ENCODE data around the gene MAP1LC3B2. TPM values are rescaled to one million over a fixed set of nuclear protein-coding genes. Genes with fewer than 3 reads are reported as not detected.

Gene MAP1LC3B2
- total RNA-seq, 1 donor from 2014 or later = not detected

DNA sequence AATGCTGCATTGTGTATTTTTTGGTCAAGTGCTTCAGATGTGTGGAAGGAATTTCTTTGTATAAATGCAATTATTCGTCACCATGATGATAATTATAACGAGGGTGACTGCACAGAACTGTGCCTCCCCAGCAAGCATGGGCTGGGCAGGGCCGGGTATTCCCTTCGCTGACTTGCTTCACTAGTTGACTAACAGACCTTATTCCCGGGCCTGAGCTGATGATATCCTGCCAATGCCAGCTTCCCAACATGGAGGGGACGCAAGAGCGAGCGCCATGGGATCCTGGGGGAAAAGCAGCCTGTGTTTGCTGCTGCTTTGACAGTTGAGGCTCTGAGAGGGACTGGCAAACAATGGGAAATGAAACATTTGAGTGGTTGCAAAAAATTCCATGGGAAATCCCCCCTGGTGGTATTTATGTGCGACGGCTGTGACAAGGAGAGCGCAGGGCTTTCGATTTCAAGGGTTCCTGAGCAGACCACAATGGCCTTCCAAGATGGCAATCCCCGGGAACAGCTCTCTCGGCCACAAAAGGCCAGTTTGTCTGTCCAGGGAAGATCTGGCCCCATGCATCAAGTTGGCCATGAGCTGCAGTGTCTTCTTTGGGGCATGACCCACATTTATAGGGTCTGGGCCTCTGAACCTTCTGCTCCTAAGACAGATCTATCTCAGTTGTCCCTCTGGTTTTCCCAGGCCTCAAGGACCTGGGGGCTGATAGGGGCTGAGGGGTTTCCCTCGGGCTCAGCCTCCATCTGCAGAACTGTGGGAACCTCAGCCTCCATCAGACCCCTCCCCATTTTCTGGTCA is 21.9 kb upstream of the MAP1LC3B2 start:
- DNase-seq (ENCODE audit: low spot score) = no peak

GRCh38 chr12:116538076-116538591 is 21.0 kb upstream of the MAP1LC3B2 start:
- no peak for DNase-seq (ENCODE audit: low spot score)

DNA sequence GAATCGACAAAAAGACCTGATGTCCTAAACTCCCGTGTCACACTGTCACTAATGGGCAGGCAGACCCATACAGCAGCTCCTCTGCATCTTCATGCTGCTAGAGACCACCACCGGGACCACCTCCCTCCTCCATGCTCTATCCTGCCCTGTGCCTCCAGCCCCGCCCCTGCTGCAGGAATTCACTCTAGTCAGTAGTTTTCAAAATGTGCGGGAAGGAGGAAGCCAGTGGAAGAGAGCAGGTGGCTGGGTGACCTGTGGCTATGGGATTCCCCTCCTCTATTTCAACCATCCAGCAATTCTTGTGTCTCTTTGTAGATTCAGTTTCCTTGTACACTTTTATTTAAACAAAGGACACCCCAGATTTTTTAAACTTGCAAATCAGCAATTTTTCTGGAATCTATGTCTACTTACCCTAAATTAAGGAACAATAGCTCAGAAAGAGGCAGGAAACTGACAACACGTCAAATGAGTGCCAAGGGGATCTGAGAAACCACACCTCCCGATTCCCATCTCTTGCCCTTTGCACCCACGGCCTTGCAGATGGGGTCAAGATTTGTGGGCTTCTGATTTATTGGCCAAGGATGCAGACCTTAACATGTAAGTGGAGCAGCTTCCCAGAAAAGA is 20.4 kb upstream of the MAP1LC3B2 start:
- DNase-seq (ENCODE audit: low spot score) = no peak

DNA sequence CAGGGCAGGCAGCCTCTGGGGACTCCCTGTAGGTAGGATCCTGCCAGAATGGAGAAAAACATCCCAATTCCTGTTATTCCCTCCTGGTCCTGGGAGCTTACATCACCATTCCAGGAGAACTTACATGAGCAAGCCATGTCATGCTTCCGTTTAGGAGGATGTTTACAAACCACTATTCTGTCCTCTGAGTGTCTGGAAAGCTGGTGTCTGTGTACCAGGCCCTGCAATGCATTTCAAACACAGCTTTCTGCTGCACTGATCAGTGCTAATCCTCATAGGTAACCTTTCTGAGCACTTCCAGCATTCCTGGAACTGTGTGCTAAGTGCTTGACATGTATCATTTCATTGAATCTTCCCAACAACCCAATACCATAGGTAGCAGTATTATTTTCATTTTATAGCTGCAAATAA is 19.8 kb upstream of the MAP1LC3B2 start:
- DNase-seq (ENCODE audit: low spot score) = no peak

- no peak for DNase-seq (ENCODE audit: low spot score)
Measured at GRCh38 chr12:116539905-116540482, 19.2 kb upstream of the MAP1LC3B2 start.

DNA sequence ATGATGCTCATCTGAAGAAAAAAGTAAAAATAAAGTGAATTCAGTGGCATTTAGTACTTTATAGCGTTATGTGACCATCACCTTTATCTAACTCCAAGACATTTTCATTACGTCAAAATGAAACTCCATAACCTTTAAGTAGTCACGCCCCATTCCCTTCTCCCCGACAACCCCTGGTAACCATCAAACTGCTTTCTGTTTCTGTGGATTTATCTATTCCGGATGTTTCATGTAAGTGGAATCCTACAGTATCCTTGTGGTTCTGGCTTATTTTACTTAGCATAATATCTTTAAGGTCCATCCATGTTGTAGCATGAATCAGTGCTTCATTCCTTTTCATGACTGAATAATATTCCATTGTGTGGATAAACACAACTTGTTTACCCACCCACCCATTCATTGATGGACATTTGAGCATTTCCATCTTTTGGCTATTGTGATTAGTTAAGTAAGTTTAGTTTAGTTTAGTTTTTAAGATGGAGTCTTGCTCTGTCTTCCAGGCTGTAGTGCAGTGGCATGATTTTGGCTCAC is 18.5 kb upstream of the MAP1LC3B2 start:
- no peak for DNase-seq (ENCODE audit: low spot score)

DNA sequence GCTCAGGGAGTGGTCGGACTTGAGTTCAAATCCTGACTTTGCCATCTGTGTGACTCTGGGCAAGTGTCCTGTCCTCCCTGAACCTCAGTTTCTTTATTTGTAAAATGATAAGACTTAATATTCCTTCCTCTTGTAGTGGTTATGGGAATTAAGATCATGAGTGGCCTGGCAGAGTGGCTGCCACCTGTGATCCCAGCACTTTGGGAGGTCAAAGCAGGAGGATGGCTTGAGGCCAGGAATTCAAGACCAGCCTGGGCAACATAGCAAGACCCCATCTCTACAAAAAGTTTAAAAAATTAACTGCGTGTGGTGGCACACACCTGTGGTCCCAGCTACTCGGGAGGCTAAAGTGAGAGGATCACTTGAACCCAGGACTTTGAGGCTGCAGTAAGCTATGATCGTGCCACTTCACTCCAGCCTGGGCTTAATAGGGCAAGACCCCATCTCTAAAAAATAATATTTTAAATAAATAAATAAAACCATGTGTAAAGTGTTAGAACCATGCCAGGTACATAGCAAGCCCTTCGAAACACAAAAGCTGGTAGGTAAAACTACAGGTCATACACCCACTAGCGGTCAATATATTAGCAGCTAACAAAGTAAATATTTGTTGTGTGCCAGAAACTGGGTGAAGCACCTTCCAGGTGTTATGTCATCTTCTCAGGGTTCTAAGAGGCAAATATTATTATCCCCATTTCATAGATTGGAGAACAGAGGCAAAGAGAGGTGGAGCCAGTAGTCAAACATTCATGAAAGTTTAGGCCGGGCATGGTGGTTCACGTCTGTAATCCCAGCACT is 17.4 kb upstream of the MAP1LC3B2 start:
- no peak for DNase-seq (ENCODE audit: low spot score)

GRCh38 chr12:116542345-116542956 is 16.7 kb upstream of the MAP1LC3B2 start:
- DNase-seq (ENCODE audit: low spot score) = no peak

DNA sequence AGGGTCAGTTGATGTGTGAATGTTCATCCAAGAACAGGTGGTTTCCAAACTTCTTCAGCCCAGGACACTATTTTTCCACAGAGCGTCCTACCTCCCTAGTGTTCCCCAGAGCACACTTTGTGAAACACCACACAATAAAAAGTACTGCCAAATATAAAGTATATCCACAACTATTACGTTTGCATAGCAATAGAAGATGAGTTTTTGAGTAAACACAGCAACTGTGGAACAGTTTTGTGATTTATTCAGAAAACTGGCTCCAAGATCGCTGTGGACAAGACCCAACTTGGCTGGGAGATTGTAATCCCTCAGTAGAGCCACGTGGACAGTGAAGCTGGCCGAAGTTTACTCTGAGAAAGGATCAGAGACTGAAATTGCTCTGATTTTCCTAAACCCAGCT is 14.5 kb upstream of the MAP1LC3B2 start:
- no peak for DNase-seq (ENCODE audit: low spot score)

DNA sequence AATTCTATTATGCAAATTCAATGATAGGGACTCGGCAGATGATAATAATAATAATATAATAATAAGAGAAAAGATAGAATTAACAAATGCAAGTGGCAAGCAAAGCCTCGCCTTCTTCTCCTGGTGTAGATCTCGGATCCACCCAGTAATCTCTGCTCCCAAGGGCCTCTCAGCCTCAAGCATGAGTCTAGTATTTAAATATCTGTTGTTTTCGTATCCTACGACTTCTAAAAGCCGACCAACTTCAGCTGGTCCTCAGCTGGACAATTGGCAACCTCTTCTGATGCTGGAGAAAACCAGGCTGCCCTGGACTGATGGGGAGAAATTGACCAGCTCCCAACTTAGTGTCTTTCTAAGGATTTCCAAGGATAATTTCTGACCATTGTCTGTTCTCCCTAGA is 14.0 kb upstream of the MAP1LC3B2 start:
- no peak for DNase-seq (ENCODE audit: low spot score)

DNA sequence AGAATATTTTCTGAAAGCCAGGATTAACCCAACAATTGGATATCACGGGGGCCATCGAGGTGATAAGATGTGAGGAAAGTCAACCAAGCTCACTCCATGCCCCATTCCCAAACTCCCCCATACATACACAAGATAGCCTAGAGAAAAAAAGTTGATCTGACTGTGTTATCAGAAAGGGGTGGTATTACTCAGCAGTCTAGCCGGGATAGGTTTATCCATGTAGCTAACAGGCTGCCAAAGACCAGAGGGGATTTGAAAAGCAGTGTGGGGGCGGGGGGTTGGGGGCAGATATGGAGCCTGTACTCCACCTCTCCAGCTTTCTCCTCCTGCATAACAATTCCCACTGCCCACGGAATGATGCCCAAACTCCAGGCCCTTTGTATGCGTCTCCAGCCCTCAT is 13.2 kb upstream of the MAP1LC3B2 start:
- DNase-seq (ENCODE audit: low spot score) = no peak

DNA sequence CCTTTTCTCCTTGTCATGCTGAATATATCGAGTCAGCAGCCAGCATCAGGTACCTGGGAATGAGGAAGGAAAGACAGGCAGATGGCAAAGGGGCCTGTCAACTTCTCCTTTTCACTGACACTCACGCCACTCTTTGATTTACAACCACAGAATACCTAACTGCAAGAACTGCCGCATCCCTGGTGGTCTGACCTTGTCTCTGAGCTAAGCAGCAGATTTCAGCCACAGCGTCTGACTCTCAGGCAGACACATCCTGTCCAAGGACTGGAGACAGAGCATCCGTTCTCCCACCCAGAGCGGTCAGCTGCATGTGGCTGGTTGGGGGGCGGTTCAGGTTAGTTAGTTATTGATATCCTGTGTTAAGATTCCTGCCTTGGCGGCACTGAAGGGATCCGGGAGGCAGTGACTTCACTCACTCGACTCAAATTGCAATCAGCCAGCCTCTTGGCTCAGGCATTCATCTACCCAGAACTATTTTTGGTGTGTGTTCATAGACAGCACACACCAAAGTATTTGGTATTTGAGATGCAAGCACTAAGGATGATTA is 11.2 kb upstream of the MAP1LC3B2 start:
- no peak for DNase-seq (ENCODE audit: low spot score)

- DNase-seq (ENCODE audit: low spot score) = no peak
Measured at GRCh38 chr12:116549993-116550392, 9.2 kb upstream of the MAP1LC3B2 start.

DNA sequence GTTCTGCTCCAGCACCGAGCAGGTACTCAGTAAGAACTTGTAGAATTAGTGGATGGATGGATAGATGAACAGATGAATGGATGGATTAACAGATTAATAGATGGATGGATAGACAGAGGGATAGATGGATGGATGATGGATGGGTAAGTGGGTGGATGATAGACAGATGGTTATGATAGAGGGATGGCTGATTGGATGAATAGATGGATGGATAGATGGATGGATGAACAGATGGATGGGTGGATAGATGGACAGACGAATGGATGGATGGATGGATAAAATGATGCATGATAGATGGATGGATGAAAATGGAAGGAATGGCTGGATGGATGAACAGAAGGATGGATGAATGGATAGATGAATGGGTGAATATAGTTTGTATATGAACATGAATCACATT is 8.0 kb upstream of the MAP1LC3B2 start:
- no peak for DNase-seq (ENCODE audit: low spot score)

- no peak for DNase-seq (ENCODE audit: low spot score)
Measured at GRCh38 chr12:116551619-116551951, 7.6 kb upstream of the MAP1LC3B2 start.

DNA sequence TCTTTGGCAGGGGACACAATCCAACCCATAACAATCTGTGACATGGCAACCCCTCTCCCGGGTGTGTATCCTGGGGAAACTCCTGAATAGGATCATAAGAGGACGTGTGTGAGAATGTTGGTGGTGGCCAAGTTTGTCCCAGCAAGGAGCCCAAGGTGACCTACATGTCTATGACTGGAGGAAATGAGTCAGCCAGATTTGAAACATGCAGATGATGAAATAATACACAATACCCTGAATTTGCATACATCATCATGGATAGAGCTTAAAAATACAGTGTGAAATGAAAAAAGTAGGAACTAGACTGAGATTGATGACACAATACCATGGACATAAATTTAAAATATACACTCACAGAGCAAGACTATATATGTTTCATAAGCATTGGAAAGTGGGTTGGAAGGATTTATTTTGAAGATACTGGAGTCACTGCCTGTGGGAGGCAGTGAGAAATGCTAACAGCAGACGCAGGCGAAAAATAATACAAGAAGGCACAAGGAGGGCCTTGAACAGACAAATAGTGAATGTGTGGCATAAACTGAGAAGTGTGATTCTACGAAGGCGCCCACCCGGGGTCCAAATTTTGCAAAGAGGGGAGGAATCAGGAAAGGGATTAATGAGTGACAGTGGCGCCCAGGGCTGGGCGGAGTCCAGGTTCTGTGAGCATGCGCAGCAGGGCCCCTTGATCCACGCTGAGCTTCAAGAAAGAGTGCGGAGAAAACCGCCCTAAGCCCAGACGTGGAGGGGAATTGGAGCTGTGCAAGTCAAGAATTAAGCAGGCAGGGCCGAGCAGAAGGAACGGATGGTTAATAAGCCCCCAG is 7.0 kb upstream of the MAP1LC3B2 start:
- no peak for DNase-seq (ENCODE audit: low spot score)

GRCh38 chr12:116552773-116553373 is 6.3 kb upstream of the MAP1LC3B2 start:
- DNase-seq (ENCODE audit: low spot score) = no peak

DNA sequence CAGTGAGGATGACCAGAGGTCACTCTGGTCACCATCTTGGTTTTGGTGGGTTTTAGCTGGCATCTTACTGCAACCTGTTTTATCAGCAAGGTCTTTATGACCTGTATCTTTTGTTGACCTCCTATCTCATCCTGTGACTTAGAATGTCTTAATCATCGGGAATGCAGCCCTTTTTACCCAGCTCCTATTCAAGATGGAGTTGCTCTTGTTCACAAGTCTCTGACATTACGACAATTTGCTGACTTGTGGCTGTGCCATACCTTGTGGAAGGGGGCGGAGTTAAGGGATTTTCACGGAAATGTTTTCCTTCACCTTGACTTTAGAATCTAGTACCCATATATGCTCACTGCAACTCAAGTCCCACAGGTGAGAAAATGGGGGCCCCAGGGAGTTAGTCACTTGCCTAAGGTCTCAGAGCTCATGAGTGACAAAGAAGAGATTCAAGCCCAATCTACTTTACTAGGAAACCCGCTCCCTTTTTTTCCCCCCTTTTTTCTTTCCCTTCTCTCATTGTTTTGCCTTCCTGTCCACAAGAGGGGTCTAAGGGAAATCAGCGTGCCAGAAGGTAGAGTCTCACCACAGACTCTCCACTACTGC is 2.7 kb upstream of the MAP1LC3B2 start:
- no peak for DNase-seq (ENCODE audit: low spot score)

DNA sequence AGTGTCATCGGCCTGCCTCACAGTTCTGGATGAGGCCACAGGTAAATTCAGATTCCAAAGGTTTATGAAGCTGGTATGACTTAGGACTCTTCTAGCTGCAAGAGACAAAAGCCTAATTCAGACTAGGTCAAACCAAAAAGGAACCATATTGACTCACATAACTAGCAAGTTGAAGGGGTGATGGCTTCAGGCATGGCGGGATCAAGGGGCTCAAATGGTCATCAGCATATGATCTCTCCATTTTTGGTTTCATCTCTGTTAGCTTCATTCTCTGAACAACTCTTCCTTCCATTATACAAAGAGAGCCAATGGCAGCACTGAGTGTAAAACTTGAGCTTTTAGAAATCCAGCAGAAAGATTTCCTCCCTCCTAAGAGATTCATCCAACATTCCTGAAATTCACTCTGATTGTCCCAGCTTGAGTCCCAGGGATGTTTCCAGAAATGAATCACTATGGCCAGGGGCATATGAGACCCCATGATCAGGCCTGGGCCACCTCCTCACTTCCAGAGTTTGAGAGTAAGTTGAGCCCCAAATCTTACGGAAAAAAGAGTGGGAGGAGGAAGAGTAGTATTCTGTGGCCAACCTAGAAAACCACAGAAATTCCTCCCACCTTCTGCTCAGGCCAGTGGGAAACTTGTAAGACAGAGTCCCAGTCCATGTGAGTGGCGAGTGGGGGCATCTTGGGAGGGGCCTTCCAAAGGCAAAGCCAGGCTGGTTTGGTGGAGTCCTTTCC is 2.0 kb upstream of the MAP1LC3B2 start:
- DNase-seq (ENCODE audit: low spot score) = no peak

All from ureter (tissue), 1 donor.